Tongue (tissue), 2 donors: ENCODE measurements around the gene TVP23C. TPM values are rescaled to one million over a fixed set of nuclear protein-coding genes. Genes with fewer than 3 reads are reported as not detected.
A peak's percentile ranks its signal among the peaks of the same experiment; 100 is the strongest.
"Not testable (repeated sequence)": the region's sequence is repeated elsewhere in the genome, so short reads cannot be mapped to it uniquely, and the experiment has no call there.

ENCODE experiments used
- DNase-seq: peaks from one replicate; pipeline ENCODE4 v3.0.0-alpha.2; 2015
- total RNA-seq: library from RNA; depleted of rRNA; stranded (reverse); fragments of >200 nt; gene quantifications from one replicate; pipeline ENCODE4 v1.2.3, GENCODE V29; 2014

The TVP23C gene
- 25.6 TPM for total RNA-seq

- peak; percentile 76 for DNase-seq
Measured at GRCh38 chr17:15563375-15563857, at the start of gene TVP23C. Gene TVP23C (minus strand): TSS chr17:15563483. CDS start chr17:15563448, 35 bp downstream.

DNA sequence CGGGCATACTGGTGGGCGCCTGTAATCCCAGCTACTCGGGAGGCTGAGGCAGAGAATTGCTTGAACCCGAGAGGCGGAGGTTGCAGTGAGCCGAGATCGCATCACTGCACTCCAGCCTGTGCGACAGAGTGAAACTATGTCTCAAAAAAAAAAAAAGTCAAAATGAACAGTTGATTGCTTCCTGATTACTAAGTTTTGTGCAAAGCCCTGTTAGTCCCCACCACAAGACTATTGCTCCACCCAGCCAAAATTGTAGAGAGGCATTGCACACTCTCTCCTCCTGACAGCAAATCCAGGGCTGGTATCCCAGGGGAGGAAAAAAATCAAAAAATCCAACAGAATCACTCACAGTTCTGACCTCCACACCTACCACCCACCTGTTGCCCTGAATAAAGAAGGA is 29.7 kb upstream of the TVP23C start:
- not testable (repeated sequence) for DNase-seq

DNA sequence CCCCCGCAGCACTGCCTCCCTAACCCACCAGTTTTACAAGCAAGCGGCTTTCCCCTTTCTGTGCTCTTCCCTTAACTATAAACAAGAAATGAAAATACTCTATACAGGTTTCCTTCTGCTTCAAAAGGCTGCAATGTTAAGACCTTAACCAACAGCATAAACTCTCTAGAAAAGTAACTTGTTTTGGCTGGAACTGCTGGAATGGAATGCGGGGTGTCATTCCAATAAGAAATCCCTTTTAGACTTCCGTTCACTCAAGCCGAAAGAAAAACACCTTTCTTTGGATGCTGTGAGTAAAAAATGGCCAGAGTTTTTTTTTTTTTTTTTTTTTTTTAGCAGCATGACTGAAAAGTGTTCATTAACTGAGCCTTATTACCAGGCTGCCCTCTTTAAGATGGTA is 28.7 kb upstream of the TVP23C start:
- DNase-seq, result peak; percentile 8

GRCh38 chr17:15590844-15591243 is 27.6 kb upstream of the TVP23C start:
- DNase-seq, result not testable (repeated sequence)

GRCh38 chr17:15589544-15590536 is 26.6 kb upstream of the TVP23C start:
- DNase-seq, result not testable (repeated sequence)

- DNase-seq, result not testable (repeated sequence)
Measured at GRCh38 chr17:15588017-15588416, 24.7 kb upstream of the TVP23C start.

DNA sequence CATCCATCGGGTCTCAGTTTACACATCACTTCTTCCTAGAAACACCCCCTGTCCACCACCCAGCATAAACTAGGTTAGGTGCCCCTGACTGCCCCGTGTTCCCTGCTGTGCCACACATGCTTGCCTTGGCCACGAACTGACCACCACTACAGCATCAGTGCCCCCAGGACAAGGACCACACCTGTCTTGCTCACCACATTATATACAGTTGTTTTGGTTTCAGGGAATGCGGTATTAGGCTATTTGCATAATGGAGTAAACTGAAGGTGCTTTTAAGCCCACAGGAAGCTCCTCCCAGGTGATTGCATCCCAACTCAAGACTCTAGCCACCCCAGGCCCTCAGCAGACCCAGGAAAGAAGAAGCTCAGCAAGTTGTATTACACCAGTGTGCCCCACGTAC is 20.0 kb upstream of the TVP23C start:
- not testable (repeated sequence) for DNase-seq

DNA sequence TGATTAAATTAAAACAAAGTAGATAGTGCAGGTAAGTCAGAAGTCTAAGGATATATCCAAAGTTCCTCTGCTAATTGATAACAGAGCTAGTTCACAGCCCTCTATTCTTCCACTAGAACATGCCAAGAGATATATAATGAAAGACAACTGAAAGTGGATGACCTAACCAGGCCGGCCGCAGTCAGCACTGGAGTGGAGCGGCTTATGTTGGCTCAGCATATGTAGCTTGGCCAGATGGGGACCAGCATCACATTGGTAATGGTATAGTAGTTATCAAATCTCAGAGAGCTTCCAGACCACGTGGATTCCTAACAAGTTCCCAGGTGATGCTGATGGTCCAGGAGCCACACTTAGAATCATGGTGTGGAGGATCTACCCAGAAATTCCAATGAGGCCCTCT is 18.2 kb upstream of the TVP23C start:
- DNase-seq, result not testable (repeated sequence)

- DNase-seq, result not testable (repeated sequence)
Measured at GRCh38 chr17:15576848-15577247, 13.6 kb upstream of the TVP23C start.

DNA sequence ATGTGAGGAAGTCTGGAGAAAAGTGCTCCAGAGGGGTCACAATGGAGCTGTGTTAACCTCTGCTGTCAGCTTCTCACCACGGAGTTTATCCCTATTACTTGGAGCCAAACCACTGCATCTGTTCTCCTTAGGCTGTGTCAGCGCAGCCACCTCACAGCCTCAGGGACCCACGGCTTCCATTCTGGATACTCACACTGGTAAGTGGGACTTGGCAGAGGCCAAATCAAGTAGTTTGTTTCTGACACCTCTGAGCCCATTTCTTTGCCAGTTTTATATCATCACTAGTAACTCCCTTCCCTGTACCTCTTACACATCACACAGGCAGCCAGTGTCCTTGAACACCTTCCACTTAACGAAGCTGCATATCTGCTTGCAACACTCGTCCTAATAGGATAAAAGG is 11.4 kb upstream of the TVP23C start:
- not testable (repeated sequence) for DNase-seq

DNA sequence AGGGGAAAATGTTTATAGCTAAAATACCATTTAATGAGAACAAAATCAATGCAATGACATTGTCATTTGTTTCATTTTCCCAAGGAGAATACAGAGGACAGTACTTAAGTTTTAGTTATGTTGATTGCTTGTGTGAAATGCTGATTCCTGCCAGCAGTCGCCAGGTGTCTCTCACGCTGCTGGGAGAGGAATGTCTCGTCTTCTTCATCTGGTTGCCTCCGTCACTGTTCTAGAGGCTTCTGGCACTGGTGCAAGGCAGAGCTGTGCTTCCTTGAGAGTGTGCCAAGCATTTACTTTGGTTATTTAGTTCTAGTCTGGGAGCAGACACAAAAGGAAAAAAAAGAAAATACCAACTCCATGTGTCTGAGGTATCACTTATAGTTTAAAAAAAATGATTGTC is 10.6 kb upstream of the TVP23C start:
- peak; percentile 76 for DNase-seq

GRCh38 chr17:15562613-15563374 is 489 bp downstream of the TVP23C start:
- DNase-seq, result not testable (repeated sequence)

GRCh38 chr17:15561439-15561838 is 1.8 kb downstream of the TVP23C start:
- not testable (repeated sequence) for DNase-seq

DNA sequence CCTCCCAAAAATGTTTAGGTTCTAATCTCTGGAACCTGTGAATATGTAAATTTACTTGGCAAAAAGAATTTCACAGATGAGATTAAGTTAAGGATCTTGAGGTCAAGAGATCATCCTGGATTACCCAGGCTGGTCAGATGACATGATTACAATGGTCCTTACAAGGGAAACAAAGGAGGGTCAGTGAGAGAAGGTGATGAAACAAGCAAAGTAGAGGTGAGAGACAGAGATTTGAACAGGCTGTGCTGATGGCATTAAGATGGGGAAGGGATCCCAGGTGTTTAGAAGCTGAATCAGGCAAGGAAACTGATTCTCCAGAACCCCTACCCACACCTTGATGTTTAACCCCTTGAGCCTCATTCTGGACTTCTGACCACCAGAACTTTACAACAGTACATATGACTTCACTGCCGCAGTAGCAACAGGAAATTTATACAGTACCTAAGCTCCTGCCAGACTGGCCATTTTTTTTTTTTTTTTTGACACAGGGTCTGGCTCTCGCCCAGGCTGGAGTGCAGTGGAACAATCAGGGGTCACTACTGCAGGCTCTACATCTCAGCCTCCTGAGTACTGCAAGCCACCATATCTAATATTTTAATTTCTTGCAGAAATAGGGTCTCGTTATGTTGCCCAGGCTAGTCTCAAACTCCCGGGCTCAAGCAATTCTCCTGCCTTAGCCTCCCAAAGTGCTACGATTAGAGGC is 4.7 kb downstream of the TVP23C start:
- DNase-seq, result not testable (repeated sequence)

GRCh38 chr17:15557334-15557832 is 5.9 kb downstream of the TVP23C start:
- DNase-seq, result not testable (repeated sequence)

DNA sequence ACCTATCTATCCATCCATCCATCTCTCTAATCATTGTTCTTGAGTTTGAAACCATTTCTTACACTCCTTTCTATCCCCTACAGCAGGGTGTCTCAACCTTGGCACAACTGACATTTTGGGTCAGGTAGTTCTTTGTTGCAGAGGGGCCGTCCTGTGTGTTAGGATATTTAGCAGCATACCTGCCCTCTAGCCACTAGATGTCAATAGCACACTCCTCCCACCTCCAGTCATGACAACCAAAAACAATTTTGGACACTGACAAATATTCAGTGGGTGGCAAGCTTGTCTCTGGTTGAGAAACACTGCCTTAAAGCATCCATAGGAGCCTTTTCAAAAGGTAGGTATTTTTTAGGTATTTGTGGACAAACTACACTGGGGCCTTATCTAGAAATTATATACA is 10.4 kb downstream of the TVP23C start:
- not testable (repeated sequence) for DNase-seq

- not testable (repeated sequence) for DNase-seq
Measured at GRCh38 chr17:15549552-15549951, 13.7 kb downstream of the TVP23C start.

GRCh38 chr17:15546604-15547003 is 16.7 kb downstream of the TVP23C start:
- not testable (repeated sequence) for DNase-seq

DNA sequence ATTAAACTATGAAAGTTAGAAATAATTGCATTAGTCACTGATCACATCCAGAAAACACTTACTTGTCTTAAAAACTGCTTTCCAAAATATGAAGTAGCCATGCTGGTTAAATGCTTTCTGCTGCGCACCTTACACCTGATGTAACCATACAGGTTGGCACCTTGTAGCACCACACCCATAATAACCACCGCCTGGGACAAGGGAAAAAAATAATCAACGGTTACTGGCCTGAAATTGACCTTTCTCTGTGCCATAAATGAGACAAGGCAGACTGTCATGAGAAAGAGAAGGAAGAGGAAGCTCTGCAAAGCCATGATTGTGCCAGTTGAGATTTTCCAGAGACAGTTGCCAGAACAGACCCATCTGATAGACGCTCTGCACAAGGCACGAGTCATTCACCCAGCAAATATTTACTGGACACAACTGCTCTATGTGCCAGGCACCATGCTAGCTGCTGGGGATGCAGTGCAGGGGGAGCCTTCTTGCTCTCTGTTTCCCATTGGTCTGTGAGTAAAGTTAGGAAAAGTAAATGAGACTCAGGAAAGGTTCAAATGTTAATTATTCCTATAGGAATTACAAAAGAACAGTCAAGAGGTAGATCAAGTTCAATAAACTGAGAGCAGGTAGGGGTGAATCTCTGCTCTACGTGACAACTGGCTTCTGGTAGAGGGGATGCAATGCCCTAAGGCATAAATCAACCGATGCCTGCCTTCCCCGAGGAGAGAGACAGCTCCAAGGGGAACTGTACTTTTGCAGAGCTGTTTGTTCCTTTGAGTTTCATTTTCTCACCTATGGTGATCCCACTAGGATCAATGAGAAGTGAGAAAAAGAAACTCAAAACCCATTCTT is 22.7 kb downstream of the TVP23C start:
- not testable (repeated sequence) for DNase-seq

DNA sequence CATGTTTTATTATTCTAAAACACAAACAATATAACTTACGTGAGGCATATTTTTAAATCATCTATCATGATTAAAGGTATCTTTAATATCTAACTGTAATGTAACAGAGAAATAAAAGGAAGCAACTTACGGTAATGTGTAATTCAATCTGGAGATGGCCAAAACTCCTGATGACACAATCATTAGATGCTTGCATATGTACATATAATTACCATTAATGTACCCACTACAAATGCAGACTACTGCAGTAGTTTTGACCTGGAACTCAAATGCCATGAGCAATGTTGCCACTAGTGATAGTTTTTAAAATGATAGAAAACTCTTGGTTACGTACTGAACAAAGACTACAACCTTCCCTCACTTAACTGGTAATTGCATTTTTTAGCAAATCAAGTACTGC is 30.2 kb downstream of the TVP23C start:
- DNase-seq, result not testable (repeated sequence)
